RPMI8226 (cell line): ENCODE data around the gene IL3RA.
"Not testable (repeated sequence)": the region's sequence is repeated elsewhere in the genome, so short reads cannot be mapped to it uniquely, and the experiment has no call there.

Experiments used
- DNase-seq: peaks from one replicate; pipeline ENCODE4 v3.0.0-alpha.2; 2015

The IL3RA gene

DNA sequence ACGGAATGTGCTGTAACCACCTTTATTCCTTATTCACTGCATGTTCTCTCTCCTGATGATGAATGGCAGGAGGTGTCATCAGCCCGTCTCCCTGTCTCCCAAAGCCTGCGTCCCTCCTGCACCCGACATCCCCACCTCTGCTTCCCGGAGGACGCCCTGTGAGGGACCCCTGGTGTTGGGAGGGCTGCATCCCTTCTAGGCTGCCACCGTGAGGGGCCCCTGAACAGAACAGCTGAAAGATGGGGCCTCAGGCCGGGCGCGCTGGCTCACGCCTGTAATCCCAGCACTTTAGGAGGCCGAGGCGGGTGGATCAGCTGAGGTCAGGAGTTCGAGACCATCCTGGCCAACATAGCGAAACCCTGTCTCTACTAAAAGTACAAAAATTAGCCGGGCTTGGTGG, 89.7 kb downstream of the IL3RA start:
- DNase-seq = not testable (repeated sequence)

DNA sequence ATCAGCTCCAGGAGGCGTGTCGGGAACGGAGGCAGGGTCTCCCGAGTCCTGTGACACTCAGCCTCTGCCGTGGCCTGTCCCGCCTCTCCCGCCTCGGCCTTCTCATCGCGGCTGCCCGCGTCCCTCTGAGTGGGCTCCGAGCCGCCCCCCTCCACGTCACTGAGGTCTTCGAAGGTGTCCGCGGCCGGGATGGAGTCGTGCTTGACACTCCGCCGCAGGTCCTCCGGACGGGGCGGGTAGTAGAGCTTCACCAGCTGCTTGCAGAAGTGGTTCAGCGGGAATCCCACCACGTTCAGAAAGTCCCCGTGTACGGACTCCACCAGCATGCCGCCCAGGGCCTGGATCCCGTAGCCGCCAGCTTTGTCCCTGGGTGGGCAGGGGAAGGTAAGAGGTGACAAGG, 91.2 kb downstream of the IL3RA start:
- no peak for DNase-seq

DNA sequence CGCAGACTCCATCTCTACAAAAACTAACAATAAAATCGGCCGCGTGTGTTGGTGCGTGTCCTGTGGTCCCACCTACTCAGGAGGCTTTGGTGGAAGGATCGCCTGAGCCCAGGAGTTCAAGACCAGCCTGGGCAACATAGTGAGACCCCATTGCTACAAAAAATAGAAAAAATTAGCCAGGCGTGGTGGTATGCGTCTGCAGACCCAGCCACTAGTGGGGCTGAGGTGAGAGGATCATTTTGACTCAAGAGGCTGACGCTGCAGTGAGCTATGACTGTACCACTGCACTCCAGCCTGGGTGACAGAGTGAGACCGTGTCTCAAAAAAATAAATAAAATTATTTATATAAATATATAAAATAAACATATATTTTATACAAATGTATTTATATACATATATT, 93.9 kb downstream of the IL3RA start:
- DNase-seq = no peak
